Lung (tissue), 12 donors: Measurements from ENCODE around the gene SYNE3. TPM values are rescaled to one million over a fixed set of nuclear protein-coding genes. Genes with fewer than 3 reads are reported as not detected.

ENCODE experiments used
- ATAC-seq: fragments of 200-7000 bp; cut with Tn5 transposase; one replicate; pipeline ENCODE4 v1.9.1; 2020; ENCODE audit warnings: moderate number of reproducible peaks; ENCODE audit not compliant: insufficient read depth, low FRiP score
- DNase-seq, 3 donors: peaks; one replicate each; pipeline ENCODE4 v3.0.0-alpha.2; 2013 to 2017
- H3K27ac ChIP-seq, 2 donors: one replicate each; pipeline ENCODE4 v1.5.1; 2013; ENCODE audit warnings: mild to moderate bottlenecking in 2 of 2, moderate library complexity in 2 of 2, control low read depth in 1 of 2, inconsistent platforms in 1 of 2, low read depth in 1 of 2, low read length in 1 of 2
- H3K27me3 ChIP-seq, 3 donors: one replicate each; pipeline ENCODE4 v1.5.1; 2013; ENCODE audit warnings: low read length in 2 of 3; ENCODE audit not compliant: control insufficient read depth in 3 of 3, insufficient read depth in 3 of 3
- H3K36me3 ChIP-seq, 4 donors: one replicate each; pipeline ENCODE4 v1.5.1; 2013; ENCODE audit warnings: low read length in 4 of 4, mild to moderate bottlenecking in 1 of 4, moderate library complexity in 1 of 4; ENCODE audit not compliant: control insufficient read depth in 4 of 4, insufficient read depth in 4 of 4
- H3K4me1 ChIP-seq, 5 donors: one replicate each; pipeline ENCODE4 v1.5.1; 2013; ENCODE audit warnings: low read length in 5 of 5, mild to moderate bottlenecking in 2 of 5, moderate library complexity in 1 of 5; ENCODE audit not compliant: control insufficient read depth in 5 of 5, insufficient read depth in 5 of 5
- H3K4me3 ChIP-seq: one replicate; pipeline ENCODE4 v1.5.1; 2013; ENCODE audit warnings: mild to moderate bottlenecking, control low read depth, moderate library complexity
- H3K9ac ChIP-seq, 2 donors: one replicate each; pipeline ENCODE4 v1.5.1; 2013; ENCODE audit warnings: low read length in 2 of 2, control low read depth in 1 of 2; ENCODE audit not compliant: insufficient read depth in 1 of 2
- H3K9me3 ChIP-seq, 4 donors: one replicate each; pipeline ENCODE4 v1.5.1; 2013; ENCODE audit warnings: low read length in 3 of 4, mild to moderate bottlenecking in 1 of 4, moderate library complexity in 1 of 4; ENCODE audit not compliant: control insufficient read depth in 4 of 4, insufficient read depth in 3 of 4
- CTCF ChIP-seq: IDR thresholded peaks from 2 replicates; pipeline ENCODE4 v1.5.1; 2012; ENCODE audit warnings: mild to moderate bottlenecking; ENCODE audit errors: control extremely low read depth, extremely low read depth
- WGBS, 2 donors: extraction: QIAGEN DNeasy Blood & Tissue Kit; methylation state at CpG; one replicate each; pipeline ENCODE4 v1.1.7; 2013; 5-methylcytosine and 5-hydroxymethylcytosine counted together
- polyA plus RNA-seq, 2 donors: library from polyadenylated mRNA; stranded (reverse); fragments of 200-250 nt; gene quantifications; one replicate each; pipeline ENCODE4 v1.2.1, GENCODE V29; 2013
- total RNA-seq, 2 donors: library from RNA; depleted of rRNA in 1 of 2; stranded (reverse); fragments of >200 nt in 1 of 2; gene quantifications; one replicate each; pipeline ENCODE4 v1.2.1, GENCODE V29; 2014 to 2021
- donor health status: control.
- donor health status: control.
- donor health status: Bipolar disorder and iron deficiency.
- donor health status: healthy.
- donor health status: DM: yes; HTN: yes; CAD: no.

The SYNE3 gene
- total and polyA plus RNA-seq, 4 donors: 2.7 to 30.5 (median 6.1) TPM

- Histone ChIP-seq H3K4me1 (peaks cover 0 to 17% (median 0%) of the 10 kb centered on the region in 5 donors), H3K4me3 (no peak overlapping the region), H3K27me3 (no peaks in the 10 kb centered on the region), H3K27ac (peak overlapping the region; percentile 22 to 66), H3K36me3 (peaks cover 0 to 1% (median 0%) of the 10 kb centered on the region in 4 donors), H3K9me3 (no peaks in the 10 kb centered on the region), H3K9ac (no peak overlapping the region)
- 88 to 91% methylated on average over 12 of the region's 12 CpGs for WGBS, 2 donors
- DNase-seq (no peak), ATAC-seq (no peak)
- TF ChIP-seq CTCF: no peak
These were observed 33.7 kb downstream of the SYNE3 start for GRCh38 chr14:95482627-95483308.

- H3K4me1 ChIP-seq: peaks cover 0 to 17% (median 0%) of the 10 kb centered on the region in 5 donors
- H3K9me3 ChIP-seq: no peaks in the 10 kb centered on the region
- ATAC-seq: no peak
- no peaks in the 10 kb centered on the region for H3K27me3 ChIP-seq
- H3K27ac ChIP-seq: no peak overlapping the region
- TF ChIP-seq CTCF: no peak
- no peak for DNase-seq
- no peak overlapping the region for H3K4me3 ChIP-seq
- H3K9ac ChIP-seq: no peak overlapping the region
- H3K36me3 ChIP-seq: peaks cover 0 to 1% (median 0%) of the 10 kb centered on the region in 4 donors
- WGBS, 2 donors: 91% methylated on average over 18 of the region's 18 CpGs
These were observed 34.9 kb downstream of the SYNE3 start for GRCh38 chr14:95481391-95482022.

GRCh38 chr14:95480887-95481226, 35.6 kb downstream of the SYNE3 start:
- H3K9me3 ChIP-seq: no peaks in the 10 kb centered on the region
- no peak for ATAC-seq
- no peak for TF ChIP-seq CTCF
- WGBS, 2 donors: 90 to 91% methylated on average over 9 of the region's 9 CpGs
- DNase-seq: no peak
- H3K27me3 ChIP-seq: no peaks in the 10 kb centered on the region
- no peak overlapping the region for H3K27ac ChIP-seq
- H3K9ac ChIP-seq: no peak overlapping the region
- H3K36me3 ChIP-seq: peaks cover 0 to 1% (median 0%) of the 10 kb centered on the region in 4 donors
- no peak overlapping the region for H3K4me3 ChIP-seq
- H3K4me1 ChIP-seq: peaks cover 0 to 17% (median 0%) of the 10 kb centered on the region in 5 donors
